Measurements from ENCODE around the gene PNKD.

The PNKD gene

DNA sequence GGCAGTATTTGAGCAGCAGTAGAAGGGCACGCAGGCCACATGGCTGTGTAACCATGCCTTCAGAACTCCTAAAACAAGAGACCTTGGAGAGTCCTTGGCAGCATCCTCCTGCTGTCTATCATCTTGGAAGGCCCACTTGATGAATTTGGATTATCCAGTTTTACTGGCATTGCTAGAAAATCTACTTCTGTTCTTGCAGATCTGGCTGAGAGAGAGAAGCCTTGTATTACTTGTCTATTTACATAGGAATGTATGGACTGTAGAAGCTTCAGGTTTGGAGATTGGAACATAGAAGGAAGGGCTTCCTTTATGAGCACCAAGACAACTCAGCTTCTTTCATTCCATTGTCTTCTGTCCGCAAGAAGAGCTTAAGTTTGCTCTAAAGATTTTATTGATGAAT, 25.7 kb upstream of the PNKD start:
- TF ChIP-seq GATA2 (IDR thresholded peaks at IDR 0.05; ENCODE audit: low read depth, low read length) (no peak), GATA3 (IDR thresholded peaks at IDR 0.05; ENCODE audit: low read depth, low read length) (no peak)

DNA sequence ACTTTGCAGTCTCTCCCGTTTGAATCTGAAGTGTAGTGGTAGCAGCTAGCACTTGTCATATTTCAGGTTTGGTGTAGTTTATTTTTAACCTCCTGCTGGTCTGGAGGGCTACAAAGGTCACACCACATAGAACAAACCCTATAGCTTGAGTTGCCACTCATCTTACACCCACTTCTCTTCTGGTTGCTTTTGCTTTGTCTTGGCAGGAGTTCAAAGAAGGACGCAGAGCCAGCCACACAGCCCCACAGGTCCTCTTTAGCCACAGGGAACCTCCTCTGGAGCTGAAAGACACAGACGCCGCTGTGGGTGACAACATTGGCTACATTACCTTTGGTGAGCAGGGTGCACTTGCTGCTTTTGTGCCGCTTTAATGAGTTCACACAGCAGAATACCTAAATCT, 25.1 kb upstream of the PNKD start:
- TF ChIP-seq GATA3 (IDR thresholded peaks at IDR 0.05; ENCODE audit: low read depth, low read length): no peak
- no peak for TF ChIP-seq GATA2 (IDR thresholded peaks at IDR 0.05; ENCODE audit: low read depth, low read length)

DNA sequence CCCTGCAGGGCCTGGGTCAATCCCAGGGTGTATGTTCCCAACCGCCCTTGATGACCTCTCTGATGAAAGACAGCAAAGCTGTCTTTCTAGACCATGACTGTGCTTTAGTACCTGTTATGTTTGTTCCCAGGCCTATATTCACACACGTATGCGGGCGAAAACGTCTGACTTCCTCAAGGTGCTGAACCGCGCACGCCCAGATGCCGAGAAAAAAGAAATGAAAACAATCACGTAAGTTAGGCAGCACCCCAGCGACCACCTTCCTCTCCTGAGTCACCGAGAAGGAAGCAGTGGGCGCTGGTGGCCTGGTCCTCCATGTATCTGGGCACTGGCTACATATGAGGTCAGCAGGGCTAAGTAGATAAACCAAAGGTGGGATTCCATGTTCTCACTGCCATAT, 20.6 kb upstream of the PNKD start:
- TF ChIP-seq GATA2 (IDR thresholded peaks at IDR 0.05; ENCODE audit: low read depth, low read length) (no peak), GATA3 (IDR thresholded peaks at IDR 0.05; ENCODE audit: low read depth, low read length) (no peak)

DNA sequence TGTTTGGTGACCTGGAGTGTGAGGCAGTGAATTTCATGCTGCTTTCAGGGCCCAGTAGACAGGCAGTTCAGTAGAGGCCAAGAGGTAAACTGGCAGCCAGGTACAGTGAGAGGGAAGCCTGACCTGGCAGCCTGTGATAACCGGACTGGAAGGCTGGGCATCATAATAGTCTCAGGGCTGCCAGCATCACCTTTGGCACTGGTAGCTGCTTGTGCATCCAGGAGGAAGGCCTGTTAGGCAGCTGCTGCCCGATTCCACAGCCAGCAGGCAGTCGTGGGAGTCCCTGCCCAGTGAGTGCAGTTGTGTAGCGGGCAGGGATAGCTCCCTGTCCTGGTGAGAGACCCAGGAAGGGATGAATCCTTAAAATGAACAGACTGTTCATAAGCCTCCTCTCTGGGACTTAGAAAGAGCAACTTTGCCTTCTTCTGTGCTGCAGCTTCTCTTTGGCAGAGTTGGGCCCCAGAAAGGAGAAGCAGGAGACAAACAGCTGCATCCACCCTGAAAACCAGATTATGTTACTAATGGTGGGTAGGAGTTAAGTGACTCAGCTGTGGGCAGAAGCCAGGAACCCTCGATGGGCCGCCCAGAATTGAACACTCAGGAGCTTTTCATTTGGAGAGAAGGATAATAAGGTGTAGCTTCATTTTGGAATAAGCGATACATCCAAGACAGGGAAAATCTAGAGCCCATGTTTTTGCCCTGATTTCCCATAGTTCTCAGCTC, 17.6 kb upstream of the PNKD start:
- no peak for TF ChIP-seq GATA2 (IDR thresholded peaks at IDR 0.05; ENCODE audit: low read depth, low read length)
- no peak for TF ChIP-seq GATA3 (IDR thresholded peaks at IDR 0.05; ENCODE audit: low read depth, low read length)

DNA sequence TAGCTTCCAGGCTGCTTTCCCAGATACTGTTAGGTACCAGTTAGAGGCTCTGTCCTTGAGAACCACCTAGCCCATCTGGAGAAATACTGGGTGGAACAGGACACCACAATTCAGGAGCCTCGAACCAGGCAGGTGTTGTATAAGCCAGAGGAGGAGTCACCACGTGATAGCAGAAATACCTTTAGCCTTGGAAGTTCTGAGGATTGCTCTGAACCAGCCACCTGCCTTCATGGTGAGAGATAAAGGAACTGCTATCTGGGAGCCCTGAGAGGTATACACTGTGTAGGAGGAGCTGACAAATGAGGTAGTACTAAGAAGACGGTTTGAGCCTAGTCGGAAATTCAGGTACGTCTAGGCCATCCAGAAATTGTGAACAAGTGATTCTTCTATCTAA, 17.1 kb upstream of the PNKD start:
- TF ChIP-seq GATA2 (IDR thresholded peaks at IDR 0.05; ENCODE audit: low read depth, low read length) (no peak), GATA3 (IDR thresholded peaks at IDR 0.05; ENCODE audit: low read depth, low read length) (no peak)

DNA sequence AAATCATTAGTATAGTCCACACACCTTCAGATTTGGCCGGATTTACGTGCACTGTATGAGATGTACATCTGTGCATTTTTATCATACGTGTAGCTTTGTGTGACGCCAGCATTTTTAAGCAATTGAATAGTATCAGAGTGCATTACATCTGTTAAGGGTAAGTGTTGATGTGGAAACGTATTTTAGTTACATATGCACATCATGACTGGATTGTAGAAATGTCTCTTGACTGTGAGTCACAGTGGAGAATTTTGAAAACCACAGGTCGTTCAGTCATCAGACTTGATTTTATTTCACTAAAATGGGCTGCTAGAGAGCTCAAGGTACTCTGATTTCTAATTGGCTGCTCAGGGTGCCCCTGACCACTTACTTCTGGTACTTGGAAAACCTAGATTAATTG, 14.9 kb upstream of the PNKD start:
- TF ChIP-seq GATA3 (IDR thresholded peaks at IDR 0.05; ENCODE audit: low read depth, low read length) (no peak), GATA2 (IDR thresholded peaks at IDR 0.05; ENCODE audit: low read depth, low read length) (no peak)

DNA sequence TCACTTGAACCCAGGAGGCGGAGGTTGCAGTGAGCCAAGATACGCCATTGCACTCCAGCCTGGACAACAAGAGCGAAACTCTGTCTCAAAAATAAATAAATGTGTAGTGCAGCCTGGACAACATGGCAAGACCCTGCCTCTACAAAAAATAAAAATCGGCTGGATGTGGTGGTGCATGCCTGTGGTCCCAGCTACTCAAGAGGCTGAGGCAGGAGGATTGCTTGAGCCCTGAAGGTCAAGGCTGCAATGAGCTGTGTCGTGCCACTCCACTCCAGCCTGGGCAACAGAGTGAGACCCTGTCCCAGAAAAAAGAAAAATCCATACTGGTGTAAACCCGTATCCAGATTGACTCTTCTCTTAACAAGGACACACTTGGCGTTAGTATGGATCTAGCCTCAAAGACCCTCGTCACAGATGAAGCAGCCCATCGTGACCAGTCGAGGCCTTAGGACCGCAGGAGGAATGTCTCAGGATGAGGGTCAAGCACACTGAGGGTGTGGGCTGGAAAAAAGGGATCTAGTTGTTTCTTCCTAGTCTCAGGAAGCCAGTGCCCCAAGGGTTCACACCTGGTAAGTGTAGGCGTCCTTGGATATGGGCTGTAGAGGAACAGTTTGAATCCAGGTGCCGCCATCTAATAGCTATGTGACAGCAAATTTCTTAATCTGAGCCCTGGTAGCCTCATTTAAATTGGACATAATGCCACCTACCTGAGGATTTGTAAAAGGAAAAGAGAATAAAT, 13.5 kb upstream of the PNKD start:
- TF ChIP-seq GATA2 (IDR thresholded peaks at IDR 0.05; ENCODE audit: low read depth, low read length) (no peak), GATA3 (IDR thresholded peaks at IDR 0.05; ENCODE audit: low read depth, low read length) (no peak)

DNA sequence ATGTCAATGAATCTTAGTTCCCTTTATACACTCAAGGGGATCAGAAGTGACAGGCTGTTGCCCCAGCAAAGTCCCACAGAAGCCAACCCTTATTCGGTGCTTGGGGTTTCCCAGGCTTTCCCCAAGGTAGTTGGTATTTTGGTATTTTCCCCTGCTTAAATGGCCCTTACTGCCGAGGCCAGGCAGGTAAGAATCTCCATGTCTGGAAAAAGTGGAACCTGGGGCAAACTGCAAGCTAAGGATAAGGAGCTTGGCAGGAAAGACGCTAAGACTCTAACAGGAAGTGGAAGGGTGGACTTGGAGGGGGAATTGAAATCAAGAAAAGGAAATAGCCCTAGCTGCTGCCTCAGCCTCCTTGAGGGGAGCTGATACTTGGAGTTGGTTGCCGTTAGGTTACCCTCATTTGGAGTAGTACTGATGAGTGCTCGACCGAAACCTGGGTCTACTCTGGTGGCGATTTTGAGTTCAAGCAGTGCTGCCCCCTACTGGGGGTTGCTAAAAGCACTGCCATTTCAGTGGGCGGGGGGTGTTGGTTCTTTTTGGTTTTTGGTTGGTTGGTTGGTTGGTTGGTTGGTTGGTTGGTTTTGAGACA, 12.8 kb upstream of the PNKD start:
- TF ChIP-seq GATA2 (IDR thresholded peaks at IDR 0.05; ENCODE audit: low read depth, low read length): no peak
- no peak for TF ChIP-seq GATA3 (IDR thresholded peaks at IDR 0.05; ENCODE audit: low read depth, low read length)

DNA sequence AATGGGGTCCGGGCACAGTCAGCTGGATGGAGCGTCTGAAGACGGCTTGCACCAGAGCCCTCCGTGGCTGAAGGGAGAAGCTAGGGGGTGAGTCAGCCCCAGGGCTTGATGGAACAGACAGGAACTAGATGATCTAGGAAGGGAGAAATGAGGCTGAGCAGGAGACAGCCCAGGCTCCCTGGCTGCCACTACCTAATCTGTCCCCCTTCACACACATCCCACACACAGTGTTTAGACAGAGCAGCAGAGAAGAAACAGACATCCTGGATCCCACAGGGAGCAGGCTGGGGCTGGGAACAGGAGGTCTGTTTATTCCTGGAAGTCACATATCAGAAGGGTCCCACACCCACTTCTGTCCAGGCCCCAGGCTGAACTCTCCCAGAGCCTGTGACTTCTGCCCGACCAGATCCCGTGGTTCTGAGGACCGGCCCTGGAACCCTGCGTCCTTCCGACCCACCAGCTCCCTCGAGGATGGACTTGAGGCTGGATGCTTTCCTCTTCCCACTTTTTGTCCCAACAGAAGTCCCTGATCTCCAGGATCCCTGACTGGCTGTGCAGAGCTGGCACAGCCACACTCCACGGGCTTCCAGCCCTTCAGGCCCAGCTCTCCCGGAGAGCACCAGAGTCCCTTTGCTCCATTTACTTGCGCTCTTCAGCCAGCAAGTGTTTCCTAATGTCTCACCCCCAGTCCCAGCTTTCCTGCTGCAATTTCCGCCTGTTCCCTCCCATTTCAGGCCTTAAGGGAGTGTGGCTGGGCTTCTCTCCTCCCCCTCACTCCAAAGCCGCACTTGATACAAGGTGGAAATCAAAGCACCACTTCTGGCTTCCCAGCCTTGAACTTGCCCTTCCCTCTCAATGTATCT, 11.0 kb upstream of the PNKD start:
- TF ChIP-seq GATA2 (IDR thresholded peaks at IDR 0.05; ENCODE audit: low read depth, low read length) (no peak), GATA3 (IDR thresholded peaks at IDR 0.05; ENCODE audit: low read depth, low read length) (no peak)

DNA sequence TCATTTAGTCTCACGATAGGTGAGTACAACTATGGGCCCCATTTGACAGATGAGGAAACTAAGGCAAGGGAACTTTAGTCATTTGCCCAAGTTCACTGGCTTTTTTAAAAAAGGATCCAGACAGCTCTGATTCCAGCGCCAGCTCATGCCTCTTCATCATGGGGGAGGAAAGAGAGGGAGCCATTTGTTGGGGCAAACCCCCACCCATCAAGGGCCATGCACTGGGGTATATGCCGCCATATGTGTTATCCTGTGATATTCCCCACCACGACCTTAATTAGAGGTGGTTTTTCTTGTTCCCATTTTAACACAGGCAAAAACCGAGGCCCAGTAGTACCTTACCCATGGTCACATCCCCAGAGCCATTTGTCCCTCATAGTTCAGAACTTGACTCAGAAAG, 10.2 kb upstream of the PNKD start:
- no peak for TF ChIP-seq GATA3 (IDR thresholded peaks at IDR 0.05; ENCODE audit: low read depth, low read length)
- no peak for TF ChIP-seq GATA2 (IDR thresholded peaks at IDR 0.05; ENCODE audit: low read depth, low read length)

DNA sequence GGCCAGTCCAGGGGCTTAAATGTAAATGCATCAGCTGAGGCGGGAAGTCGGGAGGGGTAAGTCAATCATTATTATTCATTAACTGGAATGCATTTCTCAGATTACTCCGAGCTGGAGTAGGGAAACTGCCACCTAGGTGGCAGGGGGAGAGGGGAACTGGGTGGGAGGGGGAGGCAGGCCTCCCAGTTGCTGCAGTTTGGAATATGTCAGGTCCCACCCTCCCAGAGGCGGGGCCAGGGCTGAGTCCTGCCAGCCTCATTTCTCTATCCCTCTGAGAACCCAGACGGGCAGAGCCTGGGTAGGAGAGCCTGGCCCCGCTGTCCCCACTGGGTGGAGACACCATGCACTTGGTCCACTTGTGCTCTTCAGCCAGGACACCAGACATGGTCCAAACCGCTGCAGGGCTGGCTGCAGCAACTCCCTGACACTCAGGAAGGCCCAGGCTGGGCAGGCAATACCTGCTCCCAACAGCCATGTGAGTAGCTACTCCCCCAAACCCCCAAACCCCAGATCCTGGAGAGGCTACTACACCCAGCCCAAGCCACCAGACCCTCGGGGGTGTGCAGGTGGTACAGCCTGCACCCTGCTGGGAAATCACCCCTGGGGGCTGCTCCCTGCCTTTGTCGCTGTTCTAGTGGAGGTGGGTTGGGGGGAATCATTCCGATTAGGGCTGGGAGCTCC, 9.4 kb upstream of the PNKD start, which contains the start of gene GPBAR1:
Gene GPBAR1, plus strand, starts transcription at position 274 of the 681 bp plus-strand sequence. CDS start 1,710 bp downstream, outside the sequence.
- TF ChIP-seq GATA2 (IDR thresholded peaks at IDR 0.05; ENCODE audit: low read depth, low read length): no peak
- TF ChIP-seq GATA3 (IDR thresholded peaks at IDR 0.05; ENCODE audit: low read depth, low read length): no peak

DNA sequence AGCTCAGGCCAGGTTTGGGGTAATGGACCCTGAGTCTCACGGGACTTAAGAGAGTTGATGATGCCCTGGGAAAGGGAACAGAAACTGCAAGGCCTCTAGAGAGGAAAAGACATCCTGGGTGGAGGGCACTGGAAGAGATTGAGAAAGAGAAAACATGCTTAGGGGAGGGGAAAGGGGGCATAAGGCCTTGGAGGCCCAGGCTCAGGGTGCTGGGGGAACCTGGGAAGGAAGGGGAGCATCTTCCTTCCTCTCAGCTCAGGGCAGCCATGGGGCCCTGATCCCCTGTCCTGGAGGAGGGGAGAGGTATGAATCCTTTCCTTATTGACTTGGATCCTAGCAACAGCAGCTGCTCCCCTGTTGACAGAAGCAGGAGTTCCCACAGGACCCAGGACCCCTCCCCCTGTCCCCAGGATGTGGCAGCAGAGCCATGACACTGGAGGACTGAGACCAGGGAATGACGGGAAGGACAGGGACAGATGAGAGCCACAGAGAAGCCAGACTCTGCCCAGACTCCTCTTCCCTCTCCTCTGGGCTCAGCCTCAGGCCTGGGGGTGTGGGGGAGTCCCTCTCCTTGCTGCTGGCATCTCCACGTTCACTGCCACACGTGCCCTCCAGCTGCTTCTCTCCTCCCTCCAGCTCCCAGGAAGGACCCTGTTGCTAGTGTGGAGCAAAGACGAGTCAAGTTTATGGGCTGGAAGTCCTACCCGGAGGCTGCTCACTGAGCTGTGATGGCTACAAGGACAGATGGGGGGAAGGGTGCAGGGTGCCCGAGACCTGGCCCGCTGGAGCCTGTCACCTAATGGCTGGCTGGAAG, 8.7 kb upstream of the PNKD start:
- TF ChIP-seq GATA3 (IDR thresholded peaks at IDR 0.05; ENCODE audit: low read depth, low read length): no peak
- TF ChIP-seq GATA2 (IDR thresholded peaks at IDR 0.05; ENCODE audit: low read depth, low read length): no peak

DNA sequence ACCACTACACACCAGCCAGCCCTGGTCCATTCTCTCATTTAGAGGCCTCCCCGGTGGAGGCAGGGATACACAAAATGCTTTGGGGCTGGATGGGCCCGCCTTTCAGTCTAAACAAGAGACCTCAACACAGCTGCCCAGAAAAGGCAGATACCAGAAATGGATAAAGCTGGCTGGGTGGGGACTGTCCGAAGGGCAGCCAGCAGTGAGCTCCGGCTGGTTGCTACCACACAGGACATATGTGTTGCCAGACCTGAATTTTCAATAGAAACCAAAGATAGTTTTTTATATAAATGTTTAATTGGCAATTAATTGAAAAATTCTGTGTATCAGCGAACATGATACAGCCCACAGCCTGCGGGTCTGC, 8.1 kb upstream of the PNKD start:
- TF ChIP-seq GATA3 (IDR thresholded peaks at IDR 0.05; ENCODE audit: low read depth, low read length) (no peak), GATA2 (IDR thresholded peaks at IDR 0.05; ENCODE audit: low read depth, low read length) (no peak)
